GM12874 (cell line): Measurements from ENCODE around the gene KRTAP12-1.

ENCODE experiments used
- TF ChIP-seq, protein P1 (sequence below): IDR thresholded peaks from 2 replicates; pipeline ENCODE4 v1.5.1; 2011; ENCODE audit warnings: low read depth, mild to moderate bottlenecking, control low read depth, low read length, moderate library complexity; ENCODE audit not compliant: insufficient read depth

The KRTAP12-1 gene

DNA sequence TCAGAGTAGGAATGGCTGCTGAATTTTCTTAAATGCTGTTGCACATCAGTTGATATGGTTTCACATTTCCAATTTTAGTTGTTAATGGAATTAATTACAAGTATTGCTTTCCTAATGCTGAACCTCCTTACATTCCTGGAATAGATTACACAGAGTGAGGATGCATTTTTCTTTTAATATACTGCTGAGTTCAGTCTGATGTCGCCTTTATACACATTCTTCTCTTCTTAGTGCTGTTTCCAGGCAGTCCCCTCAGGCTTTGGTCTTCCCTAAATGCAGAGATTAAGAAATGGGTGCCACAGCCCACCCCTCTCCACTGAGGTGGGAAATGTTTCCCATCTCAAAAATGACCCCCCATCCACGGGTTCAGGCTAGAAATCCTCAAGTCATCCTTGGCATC, 36.1 kb upstream of the KRTAP12-1 start:
- TF ChIP-seq, protein P1, sequence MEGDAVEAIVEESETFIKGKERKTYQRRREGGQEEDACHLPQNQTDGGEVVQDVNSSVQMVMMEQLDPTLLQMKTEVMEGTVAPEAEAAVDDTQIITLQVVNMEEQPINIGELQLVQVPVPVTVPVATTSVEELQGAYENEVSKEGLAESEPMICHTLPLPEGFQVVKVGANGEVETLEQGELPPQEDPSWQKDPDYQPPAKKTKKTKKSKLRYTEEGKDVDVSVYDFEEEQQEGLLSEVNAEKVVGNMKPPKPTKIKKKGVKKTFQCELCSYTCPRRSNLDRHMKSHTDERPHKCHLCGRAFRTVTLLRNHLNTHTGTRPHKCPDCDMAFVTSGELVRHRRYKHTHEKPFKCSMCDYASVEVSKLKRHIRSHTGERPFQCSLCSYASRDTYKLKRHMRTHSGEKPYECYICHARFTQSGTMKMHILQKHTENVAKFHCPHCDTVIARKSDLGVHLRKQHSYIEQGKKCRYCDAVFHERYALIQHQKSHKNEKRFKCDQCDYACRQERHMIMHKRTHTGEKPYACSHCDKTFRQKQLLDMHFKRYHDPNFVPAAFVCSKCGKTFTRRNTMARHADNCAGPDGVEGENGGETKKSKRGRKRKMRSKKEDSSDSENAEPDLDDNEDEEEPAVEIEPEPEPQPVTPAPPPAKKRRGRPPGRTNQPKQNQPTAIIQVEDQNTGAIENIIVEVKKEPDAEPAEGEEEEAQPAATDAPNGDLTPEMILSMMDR, result no peak

GRCh38 chr21:44716984-44717383, 35.0 kb upstream of the KRTAP12-1 start:
- TF ChIP-seq, protein P1, result no peak

- TF ChIP-seq, protein P1, result no peak
These were observed 32.9 kb upstream of the KRTAP12-1 start for GRCh38 chr21:44714905-44715304.

GRCh38 chr21:44713846-44714245, 31.9 kb upstream of the KRTAP12-1 start:
- TF ChIP-seq, protein P1, result no peak

GRCh38 chr21:44713130-44713529, 31.2 kb upstream of the KRTAP12-1 start:
- TF ChIP-seq, protein P1, result no peak

GRCh38 chr21:44712203-44713028, 30.5 kb upstream of the KRTAP12-1 start:
- TF ChIP-seq, protein P1, result no peak

DNA sequence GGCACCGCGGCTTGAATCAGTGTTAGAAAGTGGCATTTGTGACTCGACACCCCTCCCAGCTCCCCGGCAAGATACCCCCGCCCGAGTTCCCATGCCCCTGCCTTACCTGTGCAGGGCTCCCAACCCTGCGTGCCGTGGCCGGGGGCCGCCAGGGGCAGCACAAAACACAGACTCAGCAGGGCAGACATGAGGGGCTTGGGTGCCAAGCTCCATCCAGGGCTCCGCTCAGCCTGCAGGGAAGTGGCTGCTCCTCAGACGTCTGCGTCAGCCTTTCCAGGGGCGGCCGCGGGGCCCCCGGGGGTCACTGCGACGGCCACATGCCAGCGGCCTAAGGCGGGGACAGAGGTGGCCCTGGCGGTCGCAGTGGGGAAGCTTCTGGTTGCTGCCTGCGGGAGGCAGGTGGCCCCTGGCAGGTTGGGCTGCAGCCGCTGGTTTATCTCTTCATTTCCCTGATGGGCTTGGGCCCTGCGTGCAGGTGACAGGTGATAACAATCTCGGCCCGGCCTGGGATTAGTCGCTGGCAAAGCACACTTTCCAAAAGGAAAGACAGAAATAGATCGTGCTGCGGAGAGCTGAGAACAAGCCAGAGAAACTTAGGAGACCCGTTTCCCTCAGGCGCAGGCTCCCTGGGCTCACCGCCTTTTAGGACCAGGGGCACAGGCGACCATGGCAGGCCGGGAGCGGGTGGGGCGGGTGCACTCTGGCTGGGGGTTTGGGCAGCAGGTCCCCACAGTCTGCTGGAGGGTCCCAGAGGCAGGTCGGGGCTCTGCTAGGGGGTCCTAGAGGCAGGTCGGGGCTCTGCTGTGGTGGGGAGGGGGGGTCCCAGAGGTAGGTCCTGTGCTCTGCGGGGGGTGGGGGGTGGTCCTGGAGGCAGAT, 29.6 kb upstream of the KRTAP12-1 start, which contains the start of gene TSPEAR:
Gene TSPEAR, minus strand, starts transcription at position 246 of the 876 bp plus-strand sequence. Its CDS starts 58 bp downstream, at position 188.
- TF ChIP-seq, protein P1, result no peak
